Panc1 (cell line): ENCODE measurements around the gene RPLP1. TPM values are rescaled to one million over a fixed set of nuclear protein-coding genes. Genes with fewer than 3 reads are reported as not detected.

Source experiments
- ATAC-seq: fragments of 200-7000 bp; cut with Tn5 transposase; 2 replicates; pipeline ENCODE4 v1.9.1; 2020; ENCODE audit warnings: mild to moderate bottlenecking, moderate library complexity
- Bru-seq: library from RNA; stranded (reverse); fragments of 400-500 nt; gene quantifications from one replicate; lab custom pipeline; 2021; lab: Mats Ljungman, UMichigan
- BruChase-seq, 2 experiments: library from RNA; stranded (reverse); fragments of 400-500 nt; gene quantifications; one replicate each; lab custom pipeline; 2021; lab: Mats Ljungman, UMichigan
- BruUV-seq: library from RNA; stranded (reverse); fragments of 400-500 nt; replicated peaks from 2 replicates; lab custom pipeline; 2021; lab: Mats Ljungman, UMichigan
- CTCF ChIA-PET: fragments of 300-600 bp; sonication (Branson Sonifier 250); formaldehyde crosslinking; loops from one replicate; lab custom pipeline; 2022; ENCODE audit warnings: antibody characterized with exemption; lab: Charles Lee
- POLR2A ChIA-PET: fragments of 300-600 bp; sonication (Branson Sonifier 250); formaldehyde crosslinking; loops from one replicate; lab custom pipeline; 2022; ENCODE audit warnings: antibody characterized with exemption; lab: Charles Lee
- DNase-seq: peaks from one replicate; pipeline ENCODE4 v3.0.0-alpha.2; 2010; ENCODE audit warnings: low read depth, low spot score
- H3K27ac ChIP-seq: 2 replicates; pipeline ENCODE4 v1.5.1; 2011; ENCODE audit warnings: mild to moderate bottlenecking, low read length, inconsistent platforms
- H3K27me3 ChIP-seq: fragments of 200-500 bp; sonication (Bioruptor generic); 2 replicates; pipeline ENCODE4 v1.6.0; 2014; ENCODE audit warnings: low read length, inconsistent platforms; ENCODE audit not compliant: control insufficient read depth, insufficient read depth
- H3K36me3 ChIP-seq: fragments of 200-500 bp; sonication (Bioruptor generic); 2 replicates; pipeline ENCODE4 v1.5.1; 2014; ENCODE audit warnings: inconsistent platforms, mild to moderate bottlenecking, low read length, moderate library complexity; ENCODE audit not compliant: control insufficient read depth, insufficient read depth
- H3K4me1 ChIP-seq: 2 replicates; pipeline ENCODE4 v1.5.1; 2011; ENCODE audit warnings: inconsistent platforms, mild to moderate bottlenecking, low read length, moderate library complexity; ENCODE audit not compliant: control insufficient read depth, insufficient read depth
- H3K4me3 ChIP-seq, 2 experiments: 2 replicates each; pipeline ENCODE4 v1.5.1; 2011 to 2012; ENCODE audit warnings: low read depth in 2 of 2, low read length in 2 of 2, mild to moderate bottlenecking in 2 of 2, inconsistent platforms in 1 of 2, moderate library complexity in 1 of 2
- H3K9me3 ChIP-seq: fragments of 200-500 bp; sonication (Bioruptor generic); 2 replicates; pipeline ENCODE4 v1.5.1; 2014; ENCODE audit warnings: low read depth, mild to moderate bottlenecking, inconsistent platforms, low read length, moderate library complexity; ENCODE audit not compliant: control insufficient read depth, insufficient read depth
- POLR2AphosphoS5 ChIP-seq: IDR thresholded peaks from 2 replicates; pipeline ENCODE4 v1.6.1; 2012; ENCODE audit warnings: mild to moderate bottlenecking, low read depth, low read length, moderate library complexity
- SIN3A ChIP-seq: IDR thresholded peaks from 2 replicates; pipeline ENCODE4 v1.6.1; 2012; ENCODE audit warnings: low read depth, mild to moderate bottlenecking, low read length, moderate library complexity, borderline replicate concordance; ENCODE audit not compliant: insufficient read depth
- TCF7L2 ChIP-seq: IDR thresholded peaks from 2 replicates; pipeline ENCODE4 v1.6.1; 2011; ENCODE audit warnings: mild to moderate bottlenecking, low read depth, low read length, inconsistent platforms
- in situ Hi-C: cut with HindIII; loops from 2 replicates; pipeline ENCODE4 v1.10.0; 2016; ENCODE audit warnings: low sequenced_read_pairs, low pct_unique_long_range_greater_than_20kb
- intact Hi-C: fragments of 100-400 bp; cut with micrococcal nuclease; formaldehyde crosslinking; loops from one replicate; pipeline ENCODE4 v1.10.0; 2022; ENCODE audit not compliant: unreplicated experiment
- long read RNA-seq: library from polyadenylated mRNA; unstranded; transcript quantifications from one replicate; pipeline ENCODE4 v2.0.0, GENCODE V29; 2021; ENCODE audit not compliant: unreplicated experiment
- polyA plus RNA-seq: library from polyadenylated mRNA; unstranded; fragments of >200 nt; gene quantifications from one replicate; pipeline ENCODE4 v1.2.1, GENCODE V29; 2012; ENCODE audit warnings: missing spikeins; ENCODE audit not compliant: insufficient read length
- total RNA-seq: library from RNA; stranded (reverse); gene quantifications from one replicate; pipeline ENCODE4 v1.2.1, GENCODE V29; 2021; ENCODE audit not compliant: unreplicated experiment
- TF ChIP-seq, protein P1 (sequence below): fragments of 450-650 bp; IDR thresholded peaks from 2 replicates; pipeline ENCODE4 v1.5.1; 2017; ENCODE audit warnings: mild to moderate bottlenecking
- TF ChIP-seq, protein P2 (sequence below), 2 experiments: IDR thresholded peaks; 2 replicates each; pipeline ENCODE4 v1.6.1; 2011 to 2012; ENCODE audit warnings: low read depth in 2 of 2, control low read depth in 1 of 2, low read length in 1 of 2, mild to moderate bottlenecking in 1 of 2, moderate library complexity in 1 of 2; ENCODE audit not compliant: insufficient read depth in 1 of 2

The RPLP1 gene
- total RNA-seq (2,076 TPM), Bru-seq, nascent RNA (percentile 100 among the genes with signal in this experiment), BruChase-seq, experiment 1, labeled RNA remaining after a 2-hour chase (percentile 100 among the genes with signal in this experiment), BruChase-seq, experiment 2, labeled RNA remaining after a 6-hour chase (percentile 100 among the genes with signal in this experiment)
- 4,841 TPM for polyA plus RNA-seq
- long read RNA-seq, transcript RPLP1-202 (3 exons, 445 nt) = minor isoform, 8 of 2,030 reads
- long read RNA-seq, transcript RPLP1-201 (4 exons, 1,197 nt) = major isoform, 1,170 of 2,030 reads
- long read RNA-seq, transcript RPLP1-204 (3 exons, 940 nt) = minor isoform, 77 of 2,030 reads
- long read RNA-seq, partial matches to known transcripts = 757 of 2,030 reads
- long read RNA-seq, other reads (novel, unspliced or antisense) = 16 of 2,030 reads

DNA sequence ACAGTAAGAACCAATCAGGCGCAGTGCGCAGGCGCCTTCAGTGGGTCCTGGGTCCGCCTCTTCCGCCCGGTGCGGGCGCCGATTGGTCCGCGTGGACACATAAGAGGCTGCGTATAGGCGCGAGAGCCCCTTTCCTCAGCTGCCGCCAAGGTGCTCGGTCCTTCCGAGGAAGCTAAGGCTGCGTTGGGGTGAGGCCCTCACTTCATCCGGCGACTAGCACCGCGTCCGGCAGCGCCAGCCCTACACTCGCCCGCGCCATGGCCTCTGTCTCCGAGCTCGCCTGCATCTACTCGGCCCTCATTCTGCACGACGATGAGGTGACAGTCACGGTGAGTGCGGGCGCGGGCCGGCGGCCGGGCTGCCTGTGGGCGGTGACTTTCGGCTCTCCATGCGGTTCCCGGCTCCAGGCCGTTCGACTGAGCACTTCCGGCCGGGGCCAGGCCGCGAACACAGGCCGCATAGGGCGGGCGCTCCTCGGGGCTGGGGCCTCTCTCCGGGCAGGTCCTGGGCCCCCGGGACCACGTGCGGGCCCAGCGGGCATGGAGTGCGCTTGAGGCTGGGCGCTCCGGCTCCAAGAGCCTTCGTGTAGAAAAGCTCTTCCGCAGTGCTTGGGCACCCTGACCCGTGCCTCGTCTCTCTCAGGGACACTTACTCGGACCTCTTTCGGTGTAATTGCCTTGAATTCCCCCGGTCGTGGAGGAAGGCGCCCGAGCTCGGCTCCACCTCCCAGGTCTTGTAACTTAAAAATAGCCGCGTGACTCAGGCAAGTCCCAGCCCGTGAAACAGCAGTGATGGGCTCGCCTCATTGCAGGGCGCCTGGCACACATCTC is at the start of gene RPLP1:
Gene RPLP1 (plus strand): TSS at position 127 of the 830 bp plus-strand sequence. CDS start 131 bp downstream, at position 258.
- H3K27ac ChIP-seq = peak within 1 kb of the TSS; percentile 97
- peak; percentile 84; the same call in 1 of the 2 replicates for TF ChIP-seq SIN3A
- 0 out of 2 replicates have a peak, but pooled peaks have one; percentile 18 for TF ChIP-seq TCF7L2
- TF ChIP-seq POLR2AphosphoS5 = peak; percentile 99
- TF ChIP-seq, protein P1, sequence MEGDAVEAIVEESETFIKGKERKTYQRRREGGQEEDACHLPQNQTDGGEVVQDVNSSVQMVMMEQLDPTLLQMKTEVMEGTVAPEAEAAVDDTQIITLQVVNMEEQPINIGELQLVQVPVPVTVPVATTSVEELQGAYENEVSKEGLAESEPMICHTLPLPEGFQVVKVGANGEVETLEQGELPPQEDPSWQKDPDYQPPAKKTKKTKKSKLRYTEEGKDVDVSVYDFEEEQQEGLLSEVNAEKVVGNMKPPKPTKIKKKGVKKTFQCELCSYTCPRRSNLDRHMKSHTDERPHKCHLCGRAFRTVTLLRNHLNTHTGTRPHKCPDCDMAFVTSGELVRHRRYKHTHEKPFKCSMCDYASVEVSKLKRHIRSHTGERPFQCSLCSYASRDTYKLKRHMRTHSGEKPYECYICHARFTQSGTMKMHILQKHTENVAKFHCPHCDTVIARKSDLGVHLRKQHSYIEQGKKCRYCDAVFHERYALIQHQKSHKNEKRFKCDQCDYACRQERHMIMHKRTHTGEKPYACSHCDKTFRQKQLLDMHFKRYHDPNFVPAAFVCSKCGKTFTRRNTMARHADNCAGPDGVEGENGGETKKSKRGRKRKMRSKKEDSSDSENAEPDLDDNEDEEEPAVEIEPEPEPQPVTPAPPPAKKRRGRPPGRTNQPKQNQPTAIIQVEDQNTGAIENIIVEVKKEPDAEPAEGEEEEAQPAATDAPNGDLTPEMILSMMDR = no peak
- TF ChIP-seq, protein P2, sequence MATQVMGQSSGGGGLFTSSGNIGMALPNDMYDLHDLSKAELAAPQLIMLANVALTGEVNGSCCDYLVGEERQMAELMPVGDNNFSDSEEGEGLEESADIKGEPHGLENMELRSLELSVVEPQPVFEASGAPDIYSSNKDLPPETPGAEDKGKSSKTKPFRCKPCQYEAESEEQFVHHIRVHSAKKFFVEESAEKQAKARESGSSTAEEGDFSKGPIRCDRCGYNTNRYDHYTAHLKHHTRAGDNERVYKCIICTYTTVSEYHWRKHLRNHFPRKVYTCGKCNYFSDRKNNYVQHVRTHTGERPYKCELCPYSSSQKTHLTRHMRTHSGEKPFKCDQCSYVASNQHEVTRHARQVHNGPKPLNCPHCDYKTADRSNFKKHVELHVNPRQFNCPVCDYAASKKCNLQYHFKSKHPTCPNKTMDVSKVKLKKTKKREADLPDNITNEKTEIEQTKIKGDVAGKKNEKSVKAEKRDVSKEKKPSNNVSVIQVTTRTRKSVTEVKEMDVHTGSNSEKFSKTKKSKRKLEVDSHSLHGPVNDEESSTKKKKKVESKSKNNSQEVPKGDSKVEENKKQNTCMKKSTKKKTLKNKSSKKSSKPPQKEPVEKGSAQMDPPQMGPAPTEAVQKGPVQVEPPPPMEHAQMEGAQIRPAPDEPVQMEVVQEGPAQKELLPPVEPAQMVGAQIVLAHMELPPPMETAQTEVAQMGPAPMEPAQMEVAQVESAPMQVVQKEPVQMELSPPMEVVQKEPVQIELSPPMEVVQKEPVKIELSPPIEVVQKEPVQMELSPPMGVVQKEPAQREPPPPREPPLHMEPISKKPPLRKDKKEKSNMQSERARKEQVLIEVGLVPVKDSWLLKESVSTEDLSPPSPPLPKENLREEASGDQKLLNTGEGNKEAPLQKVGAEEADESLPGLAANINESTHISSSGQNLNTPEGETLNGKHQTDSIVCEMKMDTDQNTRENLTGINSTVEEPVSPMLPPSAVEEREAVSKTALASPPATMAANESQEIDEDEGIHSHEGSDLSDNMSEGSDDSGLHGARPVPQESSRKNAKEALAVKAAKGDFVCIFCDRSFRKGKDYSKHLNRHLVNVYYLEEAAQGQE (IDR thresholded peaks at IDR 0.05; ENCODE audit: insufficient read depth in 1 of 2, low read depth in 2 of 2, low read length in 1 of 2) = peak; percentile 28 to 81; a peak in 3 of 4 replicates
- ChIA-PET CTCF (interaction anchor here (1.1 kb wide), 1 partner anchor 10 kb away, joined by 3 read pairs; no protein-coding TSS in a partner anchor), POLR2A (interaction anchor here (0.6 to 1.7 kb wide), 4 partner anchors 10 to 58 kb away, joined by 3 to 13 read pairs (median 4); no protein-coding TSS in a partner anchor)
- peak; percentile 91 for ATAC-seq
- peaks cover 29% of the 10 kb centered on the region for H3K4me1 ChIP-seq
- peak within 1 kb of the TSS; percentile 79 to 97 for H3K4me3 ChIP-seq
- in situ Hi-C loops = no loop called here
- H3K9me3 ChIP-seq = no peaks in the 10 kb centered on the region
- intact Hi-C loops = no loop called here
- H3K27me3 ChIP-seq = no peaks in the 10 kb centered on the region
- no TSS peak for BruUV-seq
- peaks cover 44% of the 10 kb centered on the region for H3K36me3 ChIP-seq
- peak; percentile 90 for DNase-seq

DNA sequence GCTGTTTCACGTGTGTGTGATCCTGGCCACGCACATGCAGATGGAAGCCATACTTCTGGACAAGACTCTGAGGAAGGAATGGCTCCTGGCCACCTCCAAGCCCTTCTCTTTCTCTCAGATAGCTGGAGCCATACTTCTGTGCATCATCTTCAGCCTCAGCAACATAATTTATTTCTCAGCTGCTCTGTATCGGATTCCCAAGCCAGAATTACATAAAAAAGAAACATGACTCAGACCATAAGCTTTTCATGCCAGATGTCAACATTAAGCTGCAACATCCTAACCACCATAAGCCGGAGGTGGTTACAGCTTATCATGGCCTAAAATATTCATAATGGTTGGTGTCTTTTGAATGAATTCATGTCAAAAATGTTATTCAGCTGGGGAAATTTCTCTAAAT is 49.0 kb upstream of the RPLP1 start:
- DNase-seq (no peak), ATAC-seq (no peak)
- CTCF ChIA-PET = interaction anchor here (0.6 kb wide), 1 partner anchor 99 kb away, joined by 4 read pairs; no protein-coding TSS in a partner anchor
- POLR2A ChIA-PET = interaction anchor here (0.6 kb wide), 1 partner anchor 318 kb away, joined by 6 read pairs; no protein-coding TSS in a partner anchor
- Histone ChIP-seq H3K4me1 (0 out of 2 replicates have a peak, but pooled peaks cover 5% of the 10 kb centered on the region), H3K27me3 (no peaks in the 10 kb centered on the region), H3K27ac (no peak overlapping the region), H3K36me3 (no peaks in the 10 kb centered on the region), H3K9me3 (no peaks in the 10 kb centered on the region), H3K4me3 (no peak overlapping the region)
- TF ChIP-seq, protein P1 = no peak
- TF ChIP-seq, protein P2 (IDR thresholded peaks at IDR 0.05; ENCODE audit: insufficient read depth in 1 of 2, low read depth in 2 of 2, low read length in 1 of 2) = no peak
- TF ChIP-seq POLR2AphosphoS5 = no peak
- no peak for TF ChIP-seq TCF7L2
- no peak for TF ChIP-seq SIN3A
- intact Hi-C loops = no loop called here
- in situ Hi-C loops = no loop called here
- BruUV-seq = no TSS peak
